DND-41 (cell line): ENCODE results near the gene FAM131A.

Experiments
- EZH2 ChIP-seq: IDR thresholded peaks from 3 replicates; pipeline ENCODE4 v1.6.1; 2012; ENCODE audit warnings: borderline replicate concordance, low read depth, mild to moderate bottlenecking, moderate library complexity, low read length, inconsistent platforms; ENCODE audit not compliant: severe bottlenecking
- TF ChIP-seq, protein P1 (sequence below): IDR thresholded peaks from 2 replicates; pipeline ENCODE4 v1.5.1; 2012; ENCODE audit warnings: borderline replicate concordance, low read length, moderate library complexity, mild to moderate bottlenecking; ENCODE audit not compliant: poor library complexity, severe bottlenecking; ENCODE audit errors: extremely low read depth

DNA sequence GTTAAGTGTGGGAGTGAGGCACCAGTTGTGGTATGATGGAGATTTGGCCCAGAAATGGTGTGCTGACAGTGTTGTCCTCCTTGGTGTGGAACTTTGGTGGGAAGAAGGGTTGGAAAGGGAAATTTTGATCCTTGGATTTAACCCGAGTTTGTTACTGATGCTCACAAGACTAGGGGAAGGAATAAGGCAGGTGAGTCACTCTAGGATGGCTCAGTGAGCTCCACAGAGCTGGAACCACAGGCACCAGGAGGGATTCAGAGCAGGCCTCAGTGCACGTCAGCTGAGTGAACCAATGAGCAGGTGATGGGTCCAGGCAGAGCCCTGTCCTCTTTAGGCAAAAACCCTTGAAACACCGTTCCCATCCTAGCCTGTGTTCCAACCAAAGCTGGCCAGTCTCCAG lies 53.9 kb downstream of the FAM131A start:
- TF ChIP-seq, protein P1, sequence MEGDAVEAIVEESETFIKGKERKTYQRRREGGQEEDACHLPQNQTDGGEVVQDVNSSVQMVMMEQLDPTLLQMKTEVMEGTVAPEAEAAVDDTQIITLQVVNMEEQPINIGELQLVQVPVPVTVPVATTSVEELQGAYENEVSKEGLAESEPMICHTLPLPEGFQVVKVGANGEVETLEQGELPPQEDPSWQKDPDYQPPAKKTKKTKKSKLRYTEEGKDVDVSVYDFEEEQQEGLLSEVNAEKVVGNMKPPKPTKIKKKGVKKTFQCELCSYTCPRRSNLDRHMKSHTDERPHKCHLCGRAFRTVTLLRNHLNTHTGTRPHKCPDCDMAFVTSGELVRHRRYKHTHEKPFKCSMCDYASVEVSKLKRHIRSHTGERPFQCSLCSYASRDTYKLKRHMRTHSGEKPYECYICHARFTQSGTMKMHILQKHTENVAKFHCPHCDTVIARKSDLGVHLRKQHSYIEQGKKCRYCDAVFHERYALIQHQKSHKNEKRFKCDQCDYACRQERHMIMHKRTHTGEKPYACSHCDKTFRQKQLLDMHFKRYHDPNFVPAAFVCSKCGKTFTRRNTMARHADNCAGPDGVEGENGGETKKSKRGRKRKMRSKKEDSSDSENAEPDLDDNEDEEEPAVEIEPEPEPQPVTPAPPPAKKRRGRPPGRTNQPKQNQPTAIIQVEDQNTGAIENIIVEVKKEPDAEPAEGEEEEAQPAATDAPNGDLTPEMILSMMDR, result no peak
- TF ChIP-seq EZH2, result no peak
